HEK293 (cell line): ENCODE results near the gene BAD.

Experiments
- CTCF ChIA-PET: fragments of 350-600 bp; formaldehyde crosslinking; extraction: SDS; loops from one replicate; lab custom pipeline; 2021; ENCODE audit warnings: antibody characterized with exemption; lab: Yijun Ruan, JAX
- POLR2A ChIA-PET: fragments of 300-600 bp; formaldehyde crosslinking; extraction: SDS; loops from one replicate; lab custom pipeline; 2020; ENCODE audit warnings: antibody characterized with exemption, inconsistent platforms; lab: Yijun Ruan, JAX
- H3K27ac ChIP-seq: fragments of 200-500 bp; sonication (Bioruptor generic); 2 replicates; pipeline ENCODE4 v1.5.1; 2014; ENCODE audit warnings: low read depth, low read length, control low read depth, inconsistent platforms; ENCODE audit errors: extremely low read depth
- H3K36me3 ChIP-seq, 2 experiments: fragments of 200-500 bp in 1 of 2; sonication (Bioruptor generic) in 1 of 2; 1 replicate in 1 of 2; 2 replicates in 1 of 2; pipeline ENCODE4 v1.5.1; 2014 to 2017; ENCODE audit warnings: inconsistent platforms in 2 of 2, low read length in 2 of 2; ENCODE audit not compliant: control insufficient read depth in 2 of 2, insufficient read depth in 1 of 2
- H3K4me1 ChIP-seq: fragments of 200-500 bp; sonication (Bioruptor generic); 2 replicates; pipeline ENCODE4 v1.5.1; 2014; ENCODE audit warnings: mild to moderate bottlenecking, low read length, inconsistent platforms; ENCODE audit not compliant: control insufficient read depth, insufficient read depth
- H3K4me3 ChIP-seq: 2 replicates; pipeline ENCODE4 v1.5.1; 2011; ENCODE audit warnings: low read depth, mild to moderate bottlenecking, control low read depth, low read length, moderate library complexity
- H3K9me3 ChIP-seq: fragments of 200-500 bp; sonication (Bioruptor generic); 2 replicates; pipeline ENCODE4 v1.5.1; 2014; ENCODE audit warnings: low read depth, low read length, inconsistent platforms; ENCODE audit not compliant: control insufficient read depth, insufficient read depth
- ELK4 ChIP-seq: IDR thresholded peaks from 2 replicates; pipeline ENCODE4 v1.6.1; 2011; ENCODE audit warnings: mild to moderate bottlenecking, low read depth, low read length, borderline replicate concordance
- FEZF1 ChIP-seq: fragments of 450-650 bp; formaldehyde crosslinking; IDR thresholded peaks from 2 replicates; pipeline ENCODE4 v1.5.1; 2016; ENCODE audit warnings: missing biosample characterization, missing genetic modification characterization
- KLF9 ChIP-seq: fragments of 450-650 bp; formaldehyde crosslinking; IDR thresholded peaks from 2 replicates; pipeline ENCODE4 v1.5.1; 2016; ENCODE audit warnings: missing biosample characterization, missing genetic modification characterization, low read depth
- PRDM10 ChIP-seq: fragments of 450-650 bp; formaldehyde crosslinking; IDR thresholded peaks from 2 replicates; pipeline ENCODE4 v1.5.1; 2016; ENCODE audit warnings: missing biosample characterization, missing genetic modification characterization
- ZNF202 ChIP-seq: fragments of 450-650 bp; formaldehyde crosslinking; IDR thresholded peaks from 2 replicates; pipeline ENCODE4 v1.5.1; 2016; ENCODE audit warnings: missing biosample characterization, missing genetic modification characterization, borderline replicate concordance
- ZNF302 ChIP-seq: fragments of 450-650 bp; formaldehyde crosslinking; IDR thresholded peaks from 2 replicates; pipeline ENCODE4 v1.5.1; 2016; ENCODE audit warnings: missing biosample characterization, missing genetic modification characterization, low read depth
- ZNF354C ChIP-seq: fragments of 450-650 bp; formaldehyde crosslinking; IDR thresholded peaks from 2 replicates; pipeline ENCODE4 v1.5.1; 2016; ENCODE audit warnings: missing biosample characterization, missing genetic modification characterization, low read depth, borderline replicate concordance
- ZNF362 ChIP-seq: fragments of 450-650 bp; formaldehyde crosslinking; IDR thresholded peaks from 2 replicates; pipeline ENCODE4 v1.5.1; 2016; ENCODE audit warnings: missing biosample characterization, missing genetic modification characterization
- ZNF404 ChIP-seq: fragments of 450-650 bp; formaldehyde crosslinking; IDR thresholded peaks from 2 replicates; pipeline ENCODE4 v1.5.1; 2017; ENCODE audit warnings: missing biosample characterization, missing genetic modification characterization
- ZNF555 ChIP-seq: fragments of 450-650 bp; formaldehyde crosslinking; conservative IDR thresholded peaks from 2 replicates; pipeline ENCODE4 v1.5.1; 2017; ENCODE audit warnings: missing biosample characterization, mild to moderate bottlenecking, missing genetic modification characterization, inconsistent platforms
- ZNF558 ChIP-seq: fragments of 450-650 bp; formaldehyde crosslinking; IDR thresholded peaks from 2 replicates; pipeline ENCODE4 v1.5.1; 2016; ENCODE audit warnings: missing biosample characterization, missing genetic modification characterization
- ZNF561 ChIP-seq: fragments of 450-650 bp; IDR thresholded peaks from 2 replicates; pipeline ENCODE4 v1.5.1; 2018; ENCODE audit warnings: missing biosample characterization, missing genetic modification characterization, borderline replicate concordance
- ZNF596 ChIP-seq: fragments of 450-650 bp; IDR thresholded peaks from 2 replicates; pipeline ENCODE4 v1.5.0; 2018; ENCODE audit warnings: missing biosample characterization, mild to moderate bottlenecking, missing genetic modification characterization, moderate library complexity
- ZNF777 ChIP-seq: fragments of 450-650 bp; formaldehyde crosslinking; IDR thresholded peaks from 2 replicates; pipeline ENCODE4 v1.5.1; 2017; ENCODE audit warnings: missing biosample characterization, missing genetic modification characterization, borderline replicate concordance
- TF ChIP-seq, protein P1 (sequence below): sonication (generic); formaldehyde crosslinking; IDR thresholded peaks from 2 replicates; pipeline ENCODE4 v1.8.1; 2022; ENCODE audit warnings: mild to moderate bottlenecking, moderate library complexity, missing genetic modification reagents

The BAD gene

GRCh38 chr11:64230171-64230984 lies 54.1 kb downstream of the BAD start, which contains the start of gene DNAJC4 (continued):
- TF ChIP-seq ZNF561 (tag by site-specific recombination) = no peak
- TF ChIP-seq KLF9 (tag by site-specific recombination) = peak; percentile 85
- no peak for TF ChIP-seq ZNF354C (tag by site-specific recombination)
- no peak for TF ChIP-seq ZNF596
- no peak for TF ChIP-seq ZNF302 (tag by site-specific recombination)
- TF ChIP-seq ZNF777 = no peak
- no peak for TF ChIP-seq ZNF404
- TF ChIP-seq FEZF1 (tag by site-specific recombination) = no peak
- 0 out of 2 replicates have a peak, but pooled peaks have one; percentile 45 for TF ChIP-seq ZNF362 (tag by site-specific recombination)
- no peak for TF ChIP-seq ZNF555 (tag by site-specific recombination)
- TF ChIP-seq, protein P1, sequence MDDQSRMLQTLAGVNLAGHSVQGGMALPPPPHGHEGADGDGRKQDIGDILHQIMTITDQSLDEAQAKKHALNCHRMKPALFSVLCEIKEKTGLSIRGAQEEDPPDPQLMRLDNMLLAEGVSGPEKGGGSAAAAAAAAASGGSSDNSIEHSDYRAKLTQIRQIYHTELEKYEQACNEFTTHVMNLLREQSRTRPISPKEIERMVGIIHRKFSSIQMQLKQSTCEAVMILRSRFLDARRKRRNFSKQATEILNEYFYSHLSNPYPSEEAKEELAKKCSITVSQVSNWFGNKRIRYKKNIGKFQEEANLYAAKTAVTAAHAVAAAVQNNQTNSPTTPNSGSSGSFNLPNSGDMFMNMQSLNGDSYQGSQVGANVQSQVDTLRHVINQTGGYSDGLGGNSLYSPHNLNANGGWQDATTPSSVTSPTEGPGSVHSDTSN (CRISPR knock-in tag) = no peak
- TF ChIP-seq ZNF558 (tag by site-specific recombination) = no peak
- TF ChIP-seq ZNF202 (tag by site-specific recombination) = no peak

- Histone ChIP-seq H3K9me3 (no peaks in the 10 kb centered on the region), H3K4me3 (peak overlapping the region; percentile 34), H3K4me1 (peaks cover 3% of the 10 kb centered on the region; the same call in 1 of the 2 replicates), H3K36me3 (no peaks in the 10 kb centered on the region)
- ChIA-PET CTCF (interaction anchor here (0.6 to 1.7 kb wide), 4 partner anchors 25 to 1525 kb away, joined by 3 to 5 read pairs (median 4); no protein-coding TSS in a partner anchor), POLR2A (interaction anchor here (0.8 to 0.9 kb wide), 2 partner anchors 10 to 55 kb away, joined by 3 read pairs; partner anchors contain the start of gene BAD)
- TF ChIP-seq ELK4 (no peak), PRDM10 (tag by site-specific recombination) (peak; percentile 91)
- TF ChIP-seq, all 188 proteins: peak for 1
- peak overlapping the region; percentile 42; the same call in 1 of the 2 replicates for H3K27ac ChIP-seq
Observed at GRCh38 chr11:64229744-64230170, 54.7 kb downstream of the BAD start.
